HCT116 (cell line): ENCODE data around the gene RINL. TPM values are rescaled to one million over a fixed set of nuclear protein-coding genes. Genes with fewer than 3 reads are reported as not detected.

Experiments
- ATAC-seq: fragments of 200-7000 bp; cut with Tn5 transposase; 2 replicates; pipeline ENCODE4 v1.9.1; 2020; ENCODE audit warnings: mild to moderate bottlenecking, moderate library complexity
- Bru-seq: library from RNA; stranded (reverse); fragments of 400-500 nt; gene quantifications from one replicate; lab custom pipeline; 2021; lab: Mats Ljungman, UMichigan
- BruChase-seq, 2 experiments: library from RNA; stranded (reverse); fragments of 400-500 nt; gene quantifications; one replicate each; lab custom pipeline; 2021; lab: Mats Ljungman, UMichigan
- BruUV-seq: library from RNA; stranded (reverse); fragments of 400-500 nt; replicated peaks from 2 replicates; lab custom pipeline; 2021; lab: Mats Ljungman, UMichigan
- CTCF ChIA-PET: fragments of 300-600 bp; sonication (Branson Sonifier 250); formaldehyde crosslinking; loops from one replicate; lab custom pipeline; 2021; ENCODE audit warnings: antibody characterized with exemption; lab: Charles Lee
- POLR2A ChIA-PET: fragments of 300-600, 350-600 bp; sonication (Branson Sonifier 250); formaldehyde crosslinking; loops from one replicate; lab custom pipeline; 2021; ENCODE audit warnings: antibody characterized with exemption; lab: Charles Lee
- RAD21 ChIA-PET, 2 experiments: fragments of 300-600 bp; sonication (Branson Sonifier 250); formaldehyde crosslinking; loops; one replicate each; lab custom pipeline; 2023; ENCODE audit warnings: low total read pairs in 2 of 2; ENCODE audit not compliant: uncharacterized antibody in 2 of 2, unreplicated experiment in 2 of 2, low non-redundant PET in 1 of 2; lab: Charles Lee
- DNase-seq: peaks from one replicate; pipeline ENCODE4 v3.0.0-alpha.2; 2010; ENCODE audit warnings: low read depth, low spot score
- H2AFZ ChIP-seq: fragments of 200-600 bp; shearing (Covaris generic), sonication (generic); 2 replicates; pipeline ENCODE4 v1.6.1; 2017; ENCODE audit warnings: low read depth, mixed run types, mixed read lengths, antibody characterized with exemption, low read length; ENCODE audit not compliant: poor library complexity, severe bottlenecking
- H3K27ac ChIP-seq: 2 replicates; pipeline ENCODE4 v1.5.1; 2012; ENCODE audit warnings: low read depth, low read length
- H3K27me3 ChIP-seq: fragments of 200-600 bp; sonication (generic); 2 replicates; pipeline ENCODE4 v1.6.1; 2016; ENCODE audit warnings: mixed run types, low read length, mixed read lengths; ENCODE audit not compliant: insufficient read depth
- H3K36me3 ChIP-seq, 2 experiments: fragments of 200-500 bp in 1 of 2; fragments of 200-600 bp in 1 of 2; sonication (Bioruptor generic) in 1 of 2; sonication (generic) in 1 of 2; 2 replicates each; pipeline versions ENCODE4 v1.5.1 to v1.6.1; 2014 to 2016; ENCODE audit warnings: low read length in 2 of 2, inconsistent platforms in 1 of 2, mixed read lengths in 1 of 2, mixed run types in 1 of 2; ENCODE audit not compliant: insufficient read depth in 2 of 2, control insufficient read depth in 1 of 2
- H3K4me1 ChIP-seq, 2 experiments: fragments of 200-600 bp in 1 of 2; sonication (generic) in 1 of 2; 2 replicates each; pipeline versions ENCODE4 v1.5.1 to v1.6.1; 2012 to 2017; ENCODE audit warnings: low read length in 2 of 2, inconsistent platforms in 1 of 2, mild to moderate bottlenecking in 1 of 2, mixed read lengths in 1 of 2, mixed run types in 1 of 2, moderate library complexity in 1 of 2; ENCODE audit not compliant: insufficient read depth in 2 of 2, control insufficient read depth in 1 of 2
- H3K4me2 ChIP-seq: fragments of 200-600 bp; sonication (generic); 2 replicates; pipeline ENCODE4 v1.6.1; 2017; ENCODE audit warnings: mixed run types, low read length, mixed read lengths
- H3K4me3 ChIP-seq, 2 experiments: fragments of 200-600 bp in 1 of 2; sonication (generic) in 1 of 2; replicated peaks in 1 of 2; 2 replicates each; pipeline ENCODE4 v1.5.1; 2011 to 2016; ENCODE audit warnings: low read length in 2 of 2, control low read depth in 1 of 2, low read depth in 1 of 2, mild to moderate bottlenecking in 1 of 2, mixed read lengths in 1 of 2, mixed run types in 1 of 2
- H3K79me2 ChIP-seq: fragments of 200-600 bp; sonication (generic); 2 replicates; pipeline ENCODE4 v1.6.1; 2017; ENCODE audit warnings: mild to moderate bottlenecking, mixed run types, low read length, moderate library complexity, mixed read lengths; ENCODE audit not compliant: insufficient read depth
- H3K9ac ChIP-seq: fragments of 200-600 bp; sonication (generic); 2 replicates; pipeline ENCODE4 v1.6.1; 2016; ENCODE audit warnings: low read length, mixed read lengths
- H3K9me2 ChIP-seq: fragments of 200-600 bp; sonication (generic), shearing (Covaris generic); 2 replicates; pipeline ENCODE4 v1.6.1; 2017; ENCODE audit warnings: mixed run types, mild to moderate bottlenecking, moderate library complexity; ENCODE audit not compliant: insufficient read depth
- H3K9me3 ChIP-seq, 2 experiments: fragments of 200-500 bp in 1 of 2; fragments of 200-600 bp in 1 of 2; sonication (Bioruptor generic) in 1 of 2; sonication (generic) in 1 of 2; 2 replicates each; pipeline ENCODE4 v1.6.1; 2014 to 2017; ENCODE audit warnings: low read length in 2 of 2, mixed read lengths in 2 of 2, inconsistent platforms in 1 of 2, low read depth in 1 of 2, mild to moderate bottlenecking in 1 of 2, mixed run types in 1 of 2, moderate library complexity in 1 of 2; ENCODE audit not compliant: control insufficient read depth in 1 of 2, insufficient read depth in 1 of 2
- H4K20me1 ChIP-seq: fragments of 200-600 bp; sonication (generic), shearing (Covaris generic); 2 replicates; pipeline ENCODE4 v1.6.1; 2017; ENCODE audit warnings: mixed run types, mild to moderate bottlenecking, moderate library complexity; ENCODE audit not compliant: insufficient read depth
- CEBPB ChIP-seq: IDR thresholded peaks from 2 replicates; pipeline ENCODE4 v1.6.1; 2012; ENCODE audit warnings: low read depth
- EGR1 ChIP-seq: IDR thresholded peaks from 2 replicates; pipeline ENCODE4 v1.6.1; 2012; ENCODE audit warnings: low read depth
- EZH2 ChIP-seq: fragments of 200-600 bp; sonication (generic); IDR thresholded peaks from 2 replicates; pipeline ENCODE4 v1.6.1; 2017; ENCODE audit warnings: antibody characterized with exemption, mixed run types
- POLR2A ChIP-seq: IDR thresholded peaks from 2 replicates; pipeline ENCODE4 v1.7.0; 2011; ENCODE audit warnings: borderline replicate concordance; ENCODE audit not compliant: insufficient read depth, insufficient read length; ENCODE audit errors: extremely low read depth
- POLR2AphosphoS5 ChIP-seq: IDR thresholded peaks from 2 replicates; pipeline ENCODE4 v1.6.1; 2011; ENCODE audit warnings: mild to moderate bottlenecking, low read depth, low read length, moderate library complexity
- RAD21 ChIP-seq: IDR thresholded peaks from 2 replicates; pipeline ENCODE4 v1.6.1; 2012; ENCODE audit warnings: low read depth, mild to moderate bottlenecking
- SRF ChIP-seq: IDR thresholded peaks from 2 replicates; pipeline ENCODE4 v1.6.1; 2012; ENCODE audit warnings: low read depth
- ZFX ChIP-seq: fragments of 450-650 bp; IDR thresholded peaks from 2 replicates; pipeline ENCODE4 v1.6.1; 2017
- intact Hi-C: fragments of 100-400 bp; cut with micrococcal nuclease; formaldehyde crosslinking; loops from 2 replicates; pipeline ENCODE4 v1.10.0; 2022
- long read RNA-seq: library from polyadenylated mRNA; unstranded; transcript quantifications from one replicate; pipeline ENCODE4 v2.0.0, GENCODE V29; 2021; ENCODE audit not compliant: unreplicated experiment
- polyA plus RNA-seq: library from polyadenylated mRNA; unstranded; fragments of >200 nt; gene quantifications from 2 replicates; pipeline ENCODE4 v1.2.1, GENCODE V29; 2012; ENCODE audit warnings: missing spikeins
- total RNA-seq: library from RNA; stranded (reverse); gene quantifications from one replicate; pipeline ENCODE4 v1.2.1, GENCODE V29; 2021; ENCODE audit not compliant: unreplicated experiment
- TF ChIP-seq, protein P1 (sequence below), 3 experiments: fragments of 200-600 bp in 1 of 3; sonication (generic) in 1 of 3; IDR thresholded peaks in 2 of 3; conservative IDR thresholded peaks in 1 of 3; 2 replicates each; pipeline ENCODE4 v1.5.1; 2012 to 2017; ENCODE audit warnings: low read depth in 2 of 3, low read length in 2 of 3, antibody characterized with exemption in 1 of 3, borderline replicate concordance in 1 of 3, control low read depth in 1 of 3, mild to moderate bottlenecking in 1 of 3, mixed read lengths in 1 of 3, mixed run types in 1 of 3, moderate library complexity in 1 of 3; ENCODE audit not compliant: insufficient read depth in 1 of 3
- TF ChIP-seq, protein P2 (sequence below): IDR thresholded peaks from 2 replicates; pipeline ENCODE4 v1.6.1; 2012

Gene RINL
- total RNA-seq (28.6 TPM), Bru-seq, nascent RNA (percentile 52 among the genes with signal in this experiment), BruChase-seq, experiment 1, labeled RNA remaining after a 6-hour chase (percentile 62 among the genes with signal in this experiment), BruChase-seq, experiment 2, labeled RNA remaining after a 2-hour chase (percentile 62 among the genes with signal in this experiment)
- 27.0 and 28.7 TPM in 2 replicates for polyA plus RNA-seq
- long read RNA-seq, partial matches to known transcripts, result 16 of 24 reads
- long read RNA-seq, other reads (novel, unspliced or antisense), result 5 of 24 reads

DNA sequence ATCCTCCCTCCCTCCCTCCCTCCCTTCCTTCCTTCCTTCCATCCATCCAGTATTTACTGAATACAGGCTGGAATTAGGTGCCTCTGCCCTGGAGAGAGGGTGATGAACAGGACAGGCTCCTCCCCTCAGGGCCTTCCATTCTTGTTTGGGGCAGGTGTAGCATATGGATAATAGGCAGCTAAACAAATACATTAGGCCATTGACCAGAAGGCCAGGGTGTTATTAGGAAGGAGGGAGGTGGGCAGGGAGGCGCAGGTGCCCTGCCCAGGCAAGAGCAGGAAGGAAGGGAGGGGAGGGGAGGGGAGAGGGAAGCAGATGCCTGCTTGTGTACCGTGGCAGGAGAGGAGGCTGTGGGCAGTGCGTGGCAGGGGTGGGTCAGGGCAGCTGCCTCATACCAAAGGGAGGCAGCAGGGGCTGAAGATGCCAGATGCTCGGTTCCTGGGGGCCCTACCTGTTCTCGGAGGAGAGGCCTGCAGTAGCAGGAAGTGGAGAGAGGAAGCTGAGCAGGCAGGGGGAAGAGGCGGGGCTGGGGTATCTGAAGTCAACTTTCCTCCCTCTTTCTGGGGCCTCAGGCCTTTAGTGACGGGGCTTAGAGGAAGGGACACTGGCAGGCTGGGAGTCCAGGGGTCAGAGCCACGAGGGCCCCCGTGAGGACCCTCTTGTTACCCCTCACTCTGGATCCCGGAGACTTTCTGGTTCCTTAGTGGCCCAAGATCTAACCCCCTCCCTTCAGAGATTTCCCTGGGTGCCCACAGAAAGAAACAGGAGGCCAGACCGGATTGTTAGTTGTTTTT lies at the start of gene RINL:
Gene RINL, minus strand, starts transcription at position 495 of the 794 bp plus-strand sequence. CDS start 1,533 bp downstream, outside the sequence.
- ChIA-PET POLR2A (interaction anchor here (0.8 to 1.2 kb wide), 2 partner anchors 15 to 22 kb away, joined by 3 read pairs; partner anchors contain the start of gene NFKBIB), RAD21 (no interaction called here), CTCF (interaction anchor here (4.5 kb wide), 1 partner anchor 9 kb away, joined by 28 read pairs; no protein-coding TSS in a partner anchor)
- Histone ChIP-seq H3K4me1 (peaks cover 12 to 16% of the 10 kb centered on the region in 2 experiments; a peak in 3 of 4 replicates), H3K27me3 (no peaks in the 10 kb centered on the region), H4K20me1 (no peaks in the 10 kb centered on the region), H3K4me3 (peak within 1 kb of the TSS; percentile 53 to 65), H3K27ac (peak within 1 kb of the TSS; percentile 77), H2AFZ (peak within 1 kb of the TSS; percentile 32), H3K79me2 (no peaks in the 10 kb centered on the region), H3K9ac (peak within 1 kb of the TSS; percentile 62), H3K9me2 (no peaks in the 10 kb centered on the region), H3K36me3 (no peaks in the 10 kb centered on the region), H3K9me3 (no peaks in the 10 kb centered on the region), H3K4me2 (peak within 1 kb of the TSS; percentile 88)
- TF ChIP-seq ZFX (0 out of 2 replicates have a peak, but pooled peaks have one; percentile 24), RAD21 (no peak), POLR2AphosphoS5 (peak; percentile 72), POLR2A (no peak), CEBPB (no peak), SRF (no peak), EGR1 (no peak), EZH2 (no peak)
- TF ChIP-seq, protein P1, sequence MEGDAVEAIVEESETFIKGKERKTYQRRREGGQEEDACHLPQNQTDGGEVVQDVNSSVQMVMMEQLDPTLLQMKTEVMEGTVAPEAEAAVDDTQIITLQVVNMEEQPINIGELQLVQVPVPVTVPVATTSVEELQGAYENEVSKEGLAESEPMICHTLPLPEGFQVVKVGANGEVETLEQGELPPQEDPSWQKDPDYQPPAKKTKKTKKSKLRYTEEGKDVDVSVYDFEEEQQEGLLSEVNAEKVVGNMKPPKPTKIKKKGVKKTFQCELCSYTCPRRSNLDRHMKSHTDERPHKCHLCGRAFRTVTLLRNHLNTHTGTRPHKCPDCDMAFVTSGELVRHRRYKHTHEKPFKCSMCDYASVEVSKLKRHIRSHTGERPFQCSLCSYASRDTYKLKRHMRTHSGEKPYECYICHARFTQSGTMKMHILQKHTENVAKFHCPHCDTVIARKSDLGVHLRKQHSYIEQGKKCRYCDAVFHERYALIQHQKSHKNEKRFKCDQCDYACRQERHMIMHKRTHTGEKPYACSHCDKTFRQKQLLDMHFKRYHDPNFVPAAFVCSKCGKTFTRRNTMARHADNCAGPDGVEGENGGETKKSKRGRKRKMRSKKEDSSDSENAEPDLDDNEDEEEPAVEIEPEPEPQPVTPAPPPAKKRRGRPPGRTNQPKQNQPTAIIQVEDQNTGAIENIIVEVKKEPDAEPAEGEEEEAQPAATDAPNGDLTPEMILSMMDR (IDR thresholded peaks at IDR 0.05 in 2 of 3, conservative IDR thresholded peaks at IDR 0.05 in 1 of 3; ENCODE audit: borderline replicate concordance in 1 of 3, insufficient read depth in 1 of 3, low read depth in 2 of 3, low read length in 2 of 3), result no peak
- TF ChIP-seq, protein P2, sequence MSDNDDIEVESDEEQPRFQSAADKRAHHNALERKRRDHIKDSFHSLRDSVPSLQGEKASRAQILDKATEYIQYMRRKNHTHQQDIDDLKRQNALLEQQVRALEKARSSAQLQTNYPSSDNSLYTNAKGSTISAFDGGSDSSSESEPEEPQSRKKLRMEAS, result no peak
- no peak for DNase-seq
- ATAC-seq, result peak; percentile 77
- intact Hi-C loops, result no loop called here
- TSS peak; percentile 43 for BruUV-seq
